ENCODE data around the gene AMDHD1. TPM values are rescaled to one million over a fixed set of nuclear protein-coding genes. Genes with fewer than 3 reads are reported as not detected.

Gene AMDHD1
- total RNA-seq, 2 donors from 2014 or later: 0.47 TPM; not detected in 1

Other genes with a start within 250 kb of the AMDHD1 start
- 10 to 100 TPM; 17.4 to 25.3 TPM for gene NTN4, start 152.6 kb upstream of the AMDHD1 start, total RNA-seq
- gene SNRPF, start 84.4 kb upstream of the AMDHD1 start, total RNA-seq: 10 to 100 TPM; 13.5 to 17.4 TPM
- not detected for gene CCDC38, start 717 bp upstream of the AMDHD1 start, total RNA-seq
- 1 to 10 TPM; 2.5 to 2.7 TPM for gene HAL, start 53.0 kb downstream of the AMDHD1 start, total RNA-seq
- gene LTA4H, start 92.3 kb downstream of the AMDHD1 start, total RNA-seq: 10 to 100 TPM; 55.3 to 59.1 TPM